Osteoblast (primary cell): ENCODE data around the gene NUP214. TPM values are rescaled to one million over a fixed set of nuclear protein-coding genes. Genes with fewer than 3 reads are reported as not detected.

Experiments
- DNase-seq: peaks from one replicate; pipeline ENCODE4 v3.0.0; 2011; ENCODE audit warnings: low spot score, mixed read lengths; ENCODE audit not compliant: insufficient read length; ENCODE audit errors: missing footprints
- H2AFZ ChIP-seq: 2 replicates; pipeline ENCODE4 v1.6.0; 2011; ENCODE audit warnings: mild to moderate bottlenecking, low read length
- H3K27ac ChIP-seq: 2 replicates; pipeline ENCODE4 v1.5.1; 2011; ENCODE audit warnings: mild to moderate bottlenecking, low read depth, low read length, moderate library complexity
- H3K27me3 ChIP-seq: 2 replicates; pipeline ENCODE4 v1.6.0; 2012; ENCODE audit warnings: mild to moderate bottlenecking, control low read depth, inconsistent platforms, low read length, moderate library complexity; ENCODE audit not compliant: insufficient read depth
- H3K36me3 ChIP-seq: 2 replicates; pipeline ENCODE4 v1.5.1; 2011; ENCODE audit warnings: mild to moderate bottlenecking, low read length, control low read depth, moderate library complexity; ENCODE audit not compliant: insufficient read depth
- H3K4me1 ChIP-seq: 2 replicates; pipeline ENCODE4 v1.5.1; 2011; ENCODE audit warnings: mild to moderate bottlenecking, low read length, control low read depth, moderate library complexity; ENCODE audit not compliant: insufficient read depth
- H3K4me2 ChIP-seq: 2 replicates; pipeline ENCODE4 v1.6.0; 2011; ENCODE audit warnings: mild to moderate bottlenecking, low read length; ENCODE audit not compliant: insufficient read depth
- H3K4me3 ChIP-seq: fragments of 200-600 bp; sonication (generic); 3 replicates; pipeline ENCODE4 v1.5.1; 2012; ENCODE audit warnings: mild to moderate bottlenecking, low read length, inconsistent platforms; ENCODE audit not compliant: insufficient read depth
- H3K79me2 ChIP-seq: 2 replicates; pipeline ENCODE4 v1.6.0; 2012; ENCODE audit warnings: mild to moderate bottlenecking, low read length, control low read depth, inconsistent platforms; ENCODE audit not compliant: insufficient read depth
- H3K9me3 ChIP-seq: 2 replicates; pipeline ENCODE4 v1.5.1; 2011; ENCODE audit warnings: low read depth, low read length, control low read depth
- H4K20me1 ChIP-seq: 2 replicates; pipeline ENCODE4 v1.6.0; 2012; ENCODE audit warnings: mild to moderate bottlenecking, low read length, control low read depth; ENCODE audit not compliant: insufficient read depth
- total RNA-seq: library from RNA; depleted of rRNA; stranded (reverse); fragments of >200 nt; gene quantifications from 2 replicates; pipeline ENCODE4 v1.2.3, GENCODE V29; 2012
- TF ChIP-seq, protein P1 (sequence below): IDR thresholded peaks from 2 replicates; pipeline ENCODE4 v1.5.1; 2011; ENCODE audit warnings: mild to moderate bottlenecking, low read depth, low read length, moderate library complexity; ENCODE audit errors: extremely low read depth

Gene NUP214
- total RNA-seq, 1 donor, result 17.7 TPM

DNA sequence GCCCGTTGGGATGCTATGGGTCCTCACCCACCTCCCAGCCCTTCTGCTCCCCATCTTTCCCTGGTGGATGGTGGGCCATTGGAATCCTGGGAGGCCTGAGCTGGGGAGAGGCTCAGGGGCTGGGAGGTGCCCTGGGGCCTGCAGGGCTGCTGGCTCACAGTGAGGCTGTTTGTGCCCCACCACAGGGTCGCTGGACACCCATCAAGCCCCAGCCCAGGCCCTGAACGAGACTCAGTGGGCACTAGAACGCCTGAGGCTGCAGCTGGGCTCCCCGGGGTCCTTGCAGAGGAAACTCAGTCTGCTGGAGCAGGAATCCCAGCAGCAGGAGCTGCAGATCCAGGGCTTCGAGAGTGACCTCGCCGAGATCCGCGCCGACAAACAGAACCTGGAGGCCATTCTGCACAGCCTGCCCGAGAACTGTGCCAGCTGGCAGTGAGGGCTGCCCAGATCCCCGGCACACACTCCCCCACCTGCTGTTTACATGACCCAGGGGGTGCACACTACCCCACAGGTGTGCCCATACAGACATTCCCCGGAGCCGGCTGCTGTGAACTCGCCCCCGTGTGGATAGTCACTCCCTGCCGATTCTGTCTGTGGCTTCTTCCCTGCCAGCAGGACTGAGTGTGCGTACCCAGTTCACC, 33.9 kb upstream of the NUP214 start:
- Histone ChIP-seq H2AFZ (no peak overlapping the region), H3K79me2 (no peaks in the 10 kb centered on the region), H4K20me1 (no peaks in the 10 kb centered on the region), H3K9me3 (no peaks in the 10 kb centered on the region), H3K4me1 (no peaks in the 10 kb centered on the region), H3K4me3 (no peak overlapping the region), H3K27me3 (peaks cover 24% of the 10 kb centered on the region), H3K36me3 (no peaks in the 10 kb centered on the region), H3K27ac (no peak overlapping the region), H3K4me2 (no peak overlapping the region)
- no peak for DNase-seq
- TF ChIP-seq, protein P1, sequence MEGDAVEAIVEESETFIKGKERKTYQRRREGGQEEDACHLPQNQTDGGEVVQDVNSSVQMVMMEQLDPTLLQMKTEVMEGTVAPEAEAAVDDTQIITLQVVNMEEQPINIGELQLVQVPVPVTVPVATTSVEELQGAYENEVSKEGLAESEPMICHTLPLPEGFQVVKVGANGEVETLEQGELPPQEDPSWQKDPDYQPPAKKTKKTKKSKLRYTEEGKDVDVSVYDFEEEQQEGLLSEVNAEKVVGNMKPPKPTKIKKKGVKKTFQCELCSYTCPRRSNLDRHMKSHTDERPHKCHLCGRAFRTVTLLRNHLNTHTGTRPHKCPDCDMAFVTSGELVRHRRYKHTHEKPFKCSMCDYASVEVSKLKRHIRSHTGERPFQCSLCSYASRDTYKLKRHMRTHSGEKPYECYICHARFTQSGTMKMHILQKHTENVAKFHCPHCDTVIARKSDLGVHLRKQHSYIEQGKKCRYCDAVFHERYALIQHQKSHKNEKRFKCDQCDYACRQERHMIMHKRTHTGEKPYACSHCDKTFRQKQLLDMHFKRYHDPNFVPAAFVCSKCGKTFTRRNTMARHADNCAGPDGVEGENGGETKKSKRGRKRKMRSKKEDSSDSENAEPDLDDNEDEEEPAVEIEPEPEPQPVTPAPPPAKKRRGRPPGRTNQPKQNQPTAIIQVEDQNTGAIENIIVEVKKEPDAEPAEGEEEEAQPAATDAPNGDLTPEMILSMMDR, result no peak

GRCh38 chr9:131092030-131092429, 33.4 kb upstream of the NUP214 start:
- DNase-seq, result no peak
- TF ChIP-seq, protein P1, result no peak
- Histone ChIP-seq H3K4me2 (no peak overlapping the region), H3K36me3 (no peaks in the 10 kb centered on the region), H3K79me2 (no peaks in the 10 kb centered on the region), H3K27ac (no peak overlapping the region), H2AFZ (no peak overlapping the region), H3K4me3 (no peak overlapping the region), H4K20me1 (no peaks in the 10 kb centered on the region), H3K27me3 (peaks cover 30% of the 10 kb centered on the region), H3K9me3 (no peaks in the 10 kb centered on the region), H3K4me1 (no peaks in the 10 kb centered on the region)

DNA sequence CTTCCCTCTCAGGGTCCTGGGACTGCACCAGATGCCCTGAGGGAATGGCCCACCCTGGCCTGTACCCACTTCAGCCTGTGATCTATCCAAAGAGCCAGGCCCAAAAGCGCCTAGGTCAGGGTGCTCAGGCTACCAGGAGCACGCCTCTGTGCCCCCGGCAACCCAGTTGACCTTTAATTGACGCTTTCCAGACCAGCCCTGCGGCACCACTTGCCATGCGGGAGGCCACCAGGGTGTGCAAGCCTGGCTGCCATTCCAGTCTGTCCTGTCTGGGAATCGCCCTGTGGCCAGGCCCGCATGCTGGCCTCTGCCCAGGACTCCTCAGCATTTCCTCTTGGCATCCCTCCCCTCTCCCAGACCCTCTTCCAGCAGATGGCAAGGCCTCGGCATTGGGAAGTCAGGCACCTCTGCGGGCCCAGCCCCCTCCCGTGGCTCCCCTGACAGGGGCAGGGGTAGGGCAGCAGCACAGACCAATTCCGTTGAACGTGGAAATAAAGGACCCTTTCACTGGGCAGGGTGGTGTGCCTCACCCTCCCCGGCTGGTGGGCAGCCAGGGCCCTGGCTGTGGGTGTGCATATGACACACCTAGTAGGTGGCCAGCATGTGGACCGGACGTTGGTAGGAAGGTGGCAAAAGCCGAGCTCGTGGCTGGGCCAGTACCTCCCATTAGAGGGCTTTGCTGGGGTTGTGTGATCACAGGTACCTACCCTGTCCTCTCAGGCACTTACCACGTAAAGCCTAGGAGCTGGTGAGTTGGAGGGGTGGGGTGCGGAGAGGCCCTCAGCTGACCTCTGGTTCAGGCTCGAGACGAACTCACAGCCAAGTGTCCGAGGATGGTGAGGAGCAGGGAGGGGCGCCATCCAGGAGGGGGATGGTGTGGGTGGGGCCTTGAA, 32.6 kb upstream of the NUP214 start:
- Histone ChIP-seq H2AFZ (no peak overlapping the region), H3K4me1 (no peaks in the 10 kb centered on the region), H3K36me3 (no peaks in the 10 kb centered on the region), H3K27me3 (peaks cover 37% of the 10 kb centered on the region), H3K4me3 (no peak overlapping the region), H3K27ac (no peak overlapping the region), H4K20me1 (no peaks in the 10 kb centered on the region), H3K4me2 (no peak overlapping the region), H3K79me2 (no peaks in the 10 kb centered on the region), H3K9me3 (no peaks in the 10 kb centered on the region)
- DNase-seq, result no peak
- TF ChIP-seq, protein P1, result no peak

DNA sequence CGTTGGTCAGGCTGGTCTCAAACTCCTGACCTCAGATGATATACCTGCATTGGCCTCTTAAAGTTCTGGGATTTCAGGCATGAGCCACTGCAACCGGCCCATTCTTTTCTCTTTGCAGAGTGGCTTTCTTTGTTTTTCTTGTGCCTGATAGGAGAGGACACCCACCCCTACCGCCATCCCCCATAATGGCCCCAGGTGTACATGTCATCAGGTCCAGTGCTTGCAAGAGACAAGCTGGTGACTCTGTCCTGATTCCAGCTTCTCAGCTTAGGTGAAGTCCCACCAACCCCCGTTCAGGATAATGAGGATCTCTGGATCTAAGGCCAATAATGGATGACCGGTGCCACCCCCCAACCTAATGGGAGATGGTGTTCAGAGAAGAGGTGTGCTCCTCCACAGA, 31.4 kb upstream of the NUP214 start:
- Histone ChIP-seq H3K4me3 (no peak overlapping the region), H3K4me1 (no peaks in the 10 kb centered on the region), H4K20me1 (no peaks in the 10 kb centered on the region), H3K36me3 (no peaks in the 10 kb centered on the region), H3K27me3 (peaks cover 43% of the 10 kb centered on the region), H3K27ac (no peak overlapping the region), H2AFZ (no peak overlapping the region), H3K79me2 (no peaks in the 10 kb centered on the region), H3K9me3 (no peaks in the 10 kb centered on the region), H3K4me2 (no peak overlapping the region)
- TF ChIP-seq, protein P1, result no peak
- no peak for DNase-seq
